RKO (cell line): ENCODE measurements around the gene LIN7C.

Experiments used
- DNase-seq: peaks from one replicate; pipeline ENCODE4 v3.0.0-alpha.2; 2016; ENCODE audit warnings: low spot score

LIN7C gene

GRCh38 chr11:27509908-27510307 is 3.3 kb upstream of the LIN7C start:
- no peak for DNase-seq

GRCh38 chr11:27507557-27508322 is 1.2 kb upstream of the LIN7C start:
- no peak for DNase-seq

GRCh38 chr11:27505781-27506180 is 788 bp downstream of the LIN7C start:
- DNase-seq: peak; percentile 18

- no peak for DNase-seq
Observed at GRCh38 chr11:27504205-27504604, 2.4 kb downstream of the LIN7C start.

- DNase-seq: no peak
Observed at GRCh38 chr11:27501100-27501499, 5.5 kb downstream of the LIN7C start.

- no peak for DNase-seq
Observed at GRCh38 chr11:27497911-27498310, 8.7 kb downstream of the LIN7C start.

- peak; percentile 59 for DNase-seq
Observed at GRCh38 chr11:27497284-27497866, 9.2 kb downstream of the LIN7C start.

- DNase-seq: no peak
Observed at GRCh38 chr11:27496461-27496860, 10.1 kb downstream of the LIN7C start.

GRCh38 chr11:27495710-27496300 is 10.8 kb downstream of the LIN7C start:
- no peak for DNase-seq

GRCh38 chr11:27489092-27489491 is 17.5 kb downstream of the LIN7C start:
- DNase-seq: no peak

GRCh38 chr11:27487706-27488105 is 18.9 kb downstream of the LIN7C start:
- no peak for DNase-seq

- DNase-seq: peak; percentile 66
Observed at GRCh38 chr11:27485930-27486773, 20.4 kb downstream of the LIN7C start.

GRCh38 chr11:27482793-27483192 is 23.8 kb downstream of the LIN7C start:
- DNase-seq: no peak

- no peak for DNase-seq
Observed at GRCh38 chr11:27481992-27482391, 24.6 kb downstream of the LIN7C start.

GRCh38 chr11:27477831-27478230 is 28.7 kb downstream of the LIN7C start:
- DNase-seq: no peak

GRCh38 chr11:27477243-27477642 is 29.3 kb downstream of the LIN7C start:
- DNase-seq: no peak

GRCh38 chr11:27475622-27476021 is 30.9 kb downstream of the LIN7C start:
- no peak for DNase-seq

GRCh38 chr11:27473017-27473406 is 33.6 kb downstream of the LIN7C start:
- no peak for DNase-seq

GRCh38 chr11:27472398-27473016 is 34.1 kb downstream of the LIN7C start, which contains the start of gene LGR4:
Gene LGR4 (minus strand): TSS chr11:27472790. CDS start chr11:27472302, 488 bp downstream.
- peak; percentile 93 for DNase-seq

GRCh38 chr11:27471589-27472397 is 34.8 kb downstream of the LIN7C start:
- DNase-seq: peak; percentile 16
